Measurements from ENCODE around the gene ALDH4A1. TPM values are rescaled to one million over a fixed set of nuclear protein-coding genes. Genes with fewer than 3 reads are reported as not detected.

Gene ALDH4A1
- total and polyA plus RNA-seq, 2 donors = 12.3 to 24.6 TPM

GRCh38 chr1:18907021-18907916, 4.9 kb upstream of the ALDH4A1 start:
- DNase-seq (ENCODE audit: low read depth in 6 of 9, low spot score in 9 of 9) = peak in 8 of 9 donors; percentile 48 to 78 (median 63)
- WGBS = 64% methylated on average over 16 of the region's 16 CpGs
- Histone ChIP-seq H3K4me3 (ENCODE audit: low read length in 2 of 2) (no peak overlapping the region), H3K4me1 (ENCODE audit: control insufficient read depth in 2 of 2, insufficient read depth in 2 of 2, low read length in 2 of 2) (peaks cover 12 to 30% of the 10 kb centered on the region in 2 donors), H3K27me3 (ENCODE audit: control insufficient read depth in 2 of 2, insufficient read depth in 1 of 2, low read length in 1 of 2) (no peaks in the 10 kb centered on the region), H3K36me3 (ENCODE audit: control insufficient read depth in 2 of 2, insufficient read depth in 2 of 2, low read length in 1 of 2) (peaks cover 25 to 35% of the 10 kb centered on the region in 2 donors), H3K9me3 (ENCODE audit: control insufficient read depth in 2 of 2, insufficient read depth in 1 of 2, low read length in 1 of 2) (no peaks in the 10 kb centered on the region), H3K27ac (ENCODE audit: low read depth in 1 of 2, low read length in 1 of 2) (peak overlapping the region in 1 of 2 donors; percentile 30)

- peaks cover 20 to 53% of the 10 kb centered on the region in 2 donors for H3K4me1 ChIP-seq (ENCODE audit: control insufficient read depth in 2 of 2, insufficient read depth in 2 of 2, low read length in 2 of 2)
- H3K27ac ChIP-seq (ENCODE audit: low read depth in 1 of 2, low read length in 1 of 2) = peak overlapping the region; percentile 71 to 76
Observed at GRCh38 chr1:18903291-18903756, 969 bp upstream of the ALDH4A1 start.

GRCh38 chr1:18901952-18902522, 318 bp downstream of the ALDH4A1 start:
- H3K4me3 ChIP-seq (ENCODE audit: low read length in 2 of 2) = peak overlapping the region; percentile 71 to 84
- H3K4me1 ChIP-seq (ENCODE audit: control insufficient read depth in 2 of 2, insufficient read depth in 2 of 2, low read length in 2 of 2) = peaks cover 12 to 40% of the 10 kb centered on the region in 2 donors
- WGBS = under 1% methylated on average over 44 of the region's 44 CpGs
- peak overlapping the region in 1 of 2 donors; percentile 67 for H3K27ac ChIP-seq (ENCODE audit: low read depth in 1 of 2, low read length in 1 of 2)
- H3K27me3 ChIP-seq (ENCODE audit: control insufficient read depth in 2 of 2, insufficient read depth in 1 of 2, low read length in 1 of 2) = peaks cover 0 to 6% of the 10 kb centered on the region in 2 donors
- H3K9me3 ChIP-seq (ENCODE audit: control insufficient read depth in 2 of 2, insufficient read depth in 1 of 2, low read length in 1 of 2) = no peaks in the 10 kb centered on the region
- H3K36me3 ChIP-seq (ENCODE audit: control insufficient read depth in 2 of 2, insufficient read depth in 2 of 2, low read length in 1 of 2) = peaks cover 0 to 3% of the 10 kb centered on the region in 2 donors
- peak in 1 of 9 donors; percentile 44 for DNase-seq (ENCODE audit: low read depth in 6 of 9, low spot score in 9 of 9)

More at GRCh38 chr1:18903291-18903756, 969 bp upstream of the ALDH4A1 start:
- 55% methylated on average over 8 of the region's 8 CpGs for WGBS
- H3K4me3 ChIP-seq (ENCODE audit: low read length in 2 of 2) = peak overlapping the region; percentile 71 to 84
- H3K9me3 ChIP-seq (ENCODE audit: control insufficient read depth in 2 of 2, insufficient read depth in 1 of 2, low read length in 1 of 2) = no peaks in the 10 kb centered on the region
- peaks cover 0 to 6% of the 10 kb centered on the region in 2 donors for H3K27me3 ChIP-seq (ENCODE audit: control insufficient read depth in 2 of 2, insufficient read depth in 1 of 2, low read length in 1 of 2)
- no peak for DNase-seq (ENCODE audit: low read depth in 6 of 9, low spot score in 9 of 9)
- peaks cover 0 to 3% of the 10 kb centered on the region in 2 donors for H3K36me3 ChIP-seq (ENCODE audit: control insufficient read depth in 2 of 2, insufficient read depth in 2 of 2, low read length in 1 of 2)

DNA sequence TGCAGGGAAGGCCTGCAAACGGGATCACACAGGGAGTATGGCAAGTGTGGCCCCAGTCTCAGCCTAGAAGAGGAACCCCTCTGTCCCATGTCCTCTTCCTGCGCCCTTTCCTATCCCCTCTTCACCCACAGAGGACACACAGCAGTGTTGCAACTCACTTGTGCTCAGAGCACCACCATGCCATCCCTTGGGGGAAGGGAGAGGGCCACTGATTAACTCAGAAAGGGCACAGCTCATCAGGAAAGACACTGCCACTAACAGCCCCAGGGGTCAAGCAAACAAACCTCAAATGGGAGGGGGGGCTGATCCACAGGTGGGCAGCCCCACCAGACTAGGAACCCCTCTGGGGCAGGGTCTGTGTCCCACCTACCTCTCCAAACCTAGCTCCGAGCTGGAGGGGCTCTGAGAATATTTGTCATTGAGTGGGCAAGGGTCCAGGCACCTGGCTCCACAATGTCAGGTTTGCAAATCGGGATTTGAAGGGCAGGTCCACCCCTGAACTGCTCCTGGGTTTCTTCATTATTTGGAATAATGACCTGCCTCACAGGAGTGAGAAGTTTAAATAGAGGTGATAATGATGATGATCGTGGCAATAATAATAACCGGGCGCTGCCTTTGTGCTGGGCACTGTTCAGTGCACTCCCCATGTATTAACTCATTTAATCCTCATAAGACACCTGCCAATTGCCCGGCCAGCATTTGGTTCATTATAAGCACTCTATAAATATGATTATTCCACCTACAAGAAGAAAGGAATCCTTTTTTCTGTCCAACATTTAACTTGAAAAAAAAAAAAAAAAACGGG, 1.0 kb downstream of the ALDH4A1 start:
- H3K4me1 ChIP-seq (ENCODE audit: control insufficient read depth in 2 of 2, insufficient read depth in 2 of 2, low read length in 2 of 2) = peaks cover 12 to 39% of the 10 kb centered on the region in 2 donors
- 70% methylated on average over 9 of the region's 9 CpGs for WGBS
- H3K27me3 ChIP-seq (ENCODE audit: control insufficient read depth in 2 of 2, insufficient read depth in 1 of 2, low read length in 1 of 2) = peaks cover 0 to 6% of the 10 kb centered on the region in 2 donors
- no peaks in the 10 kb centered on the region for H3K9me3 ChIP-seq (ENCODE audit: control insufficient read depth in 2 of 2, insufficient read depth in 1 of 2, low read length in 1 of 2)
- peak overlapping the region; percentile 71 to 84 for H3K4me3 ChIP-seq (ENCODE audit: low read length in 2 of 2)
- no peak for DNase-seq (ENCODE audit: low read depth in 6 of 9, low spot score in 9 of 9)
- peaks cover 0 to 3% of the 10 kb centered on the region in 2 donors for H3K36me3 ChIP-seq (ENCODE audit: control insufficient read depth in 2 of 2, insufficient read depth in 2 of 2, low read length in 1 of 2)
- no peak overlapping the region for H3K27ac ChIP-seq (ENCODE audit: low read depth in 1 of 2, low read length in 1 of 2)

GRCh38 chr1:18900303-18900841, 2.0 kb downstream of the ALDH4A1 start:
- Histone ChIP-seq H3K4me3 (ENCODE audit: low read length in 2 of 2) (no peak overlapping the region), H3K4me1 (ENCODE audit: control insufficient read depth in 2 of 2, insufficient read depth in 2 of 2, low read length in 2 of 2) (peaks cover 12 to 39% of the 10 kb centered on the region in 2 donors), H3K9me3 (ENCODE audit: control insufficient read depth in 2 of 2, insufficient read depth in 1 of 2, low read length in 1 of 2) (no peaks in the 10 kb centered on the region), H3K27me3 (ENCODE audit: control insufficient read depth in 2 of 2, insufficient read depth in 1 of 2, low read length in 1 of 2) (peaks cover 0 to 6% of the 10 kb centered on the region in 2 donors), H3K36me3 (ENCODE audit: control insufficient read depth in 2 of 2, insufficient read depth in 2 of 2, low read length in 1 of 2) (peaks cover 0 to 3% of the 10 kb centered on the region in 2 donors), H3K27ac (ENCODE audit: low read depth in 1 of 2, low read length in 1 of 2) (no peak overlapping the region)
- WGBS = 61% methylated on average over 10 of the region's 10 CpGs
- DNase-seq (ENCODE audit: low read depth in 6 of 9, low spot score in 9 of 9) = peak in 1 of 9 donors; percentile 52

DNA sequence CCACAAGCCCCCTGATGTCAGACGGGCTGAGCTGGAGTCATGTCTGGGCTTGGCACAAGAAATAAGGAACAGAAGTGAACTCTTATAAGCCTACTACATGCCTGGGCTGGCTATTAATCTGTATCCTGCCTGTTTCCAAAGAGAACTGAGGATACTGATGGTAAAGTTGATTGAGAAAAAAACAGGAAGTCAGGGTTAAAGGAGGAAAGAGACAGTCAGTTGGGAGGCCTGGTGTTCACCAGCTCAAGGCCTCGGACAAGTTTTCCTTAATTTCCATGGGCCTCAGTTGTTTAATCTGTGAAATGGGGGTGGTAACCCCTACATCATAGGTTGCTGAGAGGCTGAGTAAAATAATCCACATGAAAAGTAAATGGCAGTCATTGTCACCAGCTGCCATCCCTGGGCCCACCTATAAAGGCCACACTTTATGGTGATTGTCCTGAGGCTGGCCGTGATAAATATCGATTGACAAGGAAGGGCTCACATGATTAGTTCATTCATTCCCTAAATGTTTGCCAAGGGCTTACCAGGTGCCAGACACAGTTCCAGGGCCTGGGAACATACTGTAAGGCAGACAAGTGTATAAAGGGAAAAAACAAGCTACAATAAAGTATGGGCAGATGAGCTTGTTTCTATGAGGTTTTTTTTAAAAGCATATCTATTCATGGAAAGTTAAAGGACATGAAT, 2.8 kb downstream of the ALDH4A1 start:
- no peak overlapping the region for H3K27ac ChIP-seq (ENCODE audit: low read depth in 1 of 2, low read length in 1 of 2)
- peaks cover 0 to 6% of the 10 kb centered on the region in 2 donors for H3K27me3 ChIP-seq (ENCODE audit: control insufficient read depth in 2 of 2, insufficient read depth in 1 of 2, low read length in 1 of 2)
- H3K36me3 ChIP-seq (ENCODE audit: control insufficient read depth in 2 of 2, insufficient read depth in 2 of 2, low read length in 1 of 2) = peaks cover 0 to 3% of the 10 kb centered on the region in 2 donors
- H3K4me1 ChIP-seq (ENCODE audit: control insufficient read depth in 2 of 2, insufficient read depth in 2 of 2, low read length in 2 of 2) = peaks cover 12 to 39% of the 10 kb centered on the region in 2 donors
- 89% methylated on average over 4 of the region's 4 CpGs for WGBS
- no peak overlapping the region for H3K4me3 ChIP-seq (ENCODE audit: low read length in 2 of 2)
- no peaks in the 10 kb centered on the region for H3K9me3 ChIP-seq (ENCODE audit: control insufficient read depth in 2 of 2, insufficient read depth in 1 of 2, low read length in 1 of 2)
- no peak for DNase-seq (ENCODE audit: low read depth in 6 of 9, low spot score in 9 of 9)

GRCh38 chr1:18898567-18898966, 3.8 kb downstream of the ALDH4A1 start:
- Histone ChIP-seq H3K27me3 (ENCODE audit: control insufficient read depth in 2 of 2, insufficient read depth in 1 of 2, low read length in 1 of 2) (peaks cover 0 to 6% of the 10 kb centered on the region in 2 donors), H3K36me3 (ENCODE audit: control insufficient read depth in 2 of 2, insufficient read depth in 2 of 2, low read length in 1 of 2) (peaks cover 0 to 3% of the 10 kb centered on the region in 2 donors), H3K9me3 (ENCODE audit: control insufficient read depth in 2 of 2, insufficient read depth in 1 of 2, low read length in 1 of 2) (no peaks in the 10 kb centered on the region), H3K4me3 (ENCODE audit: low read length in 2 of 2) (no peak overlapping the region), H3K27ac (ENCODE audit: low read depth in 1 of 2, low read length in 1 of 2) (no peak overlapping the region), H3K4me1 (ENCODE audit: control insufficient read depth in 2 of 2, insufficient read depth in 2 of 2, low read length in 2 of 2) (peaks cover 12 to 38% of the 10 kb centered on the region in 2 donors)
- no peak for DNase-seq (ENCODE audit: low read depth in 6 of 9, low spot score in 9 of 9)
- WGBS = 96% methylated on average over 8 of the region's 8 CpGs

DNA sequence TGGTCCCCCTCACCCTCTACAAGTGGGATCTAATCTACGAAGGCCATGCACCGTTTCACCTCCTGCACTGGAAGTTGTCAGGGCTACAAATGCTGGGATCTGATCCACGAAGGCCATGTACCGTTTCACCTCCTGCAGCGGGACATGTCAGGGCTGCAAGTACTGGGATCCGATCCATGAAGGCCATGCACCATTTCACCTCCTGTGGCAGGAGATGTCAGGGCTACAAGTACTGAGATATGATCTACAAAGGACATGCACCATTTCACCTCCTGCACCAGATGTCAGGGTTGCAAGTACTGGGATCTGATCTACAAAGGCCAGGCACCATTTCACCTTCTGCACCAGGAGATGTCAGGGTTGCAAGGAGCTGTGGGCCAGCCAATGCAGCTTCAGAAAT, 7.0 kb downstream of the ALDH4A1 start:
- Histone ChIP-seq H3K27ac (ENCODE audit: low read depth in 1 of 2, low read length in 1 of 2) (no peak overlapping the region), H3K9me3 (ENCODE audit: control insufficient read depth in 2 of 2, insufficient read depth in 1 of 2, low read length in 1 of 2) (no peaks in the 10 kb centered on the region), H3K4me3 (ENCODE audit: low read length in 2 of 2) (no peak overlapping the region), H3K4me1 (ENCODE audit: control insufficient read depth in 2 of 2, insufficient read depth in 2 of 2, low read length in 2 of 2) (peaks cover 2 to 12% of the 10 kb centered on the region in 2 donors), H3K27me3 (ENCODE audit: control insufficient read depth in 2 of 2, insufficient read depth in 1 of 2, low read length in 1 of 2) (no peaks in the 10 kb centered on the region), H3K36me3 (ENCODE audit: control insufficient read depth in 2 of 2, insufficient read depth in 2 of 2, low read length in 1 of 2) (peaks cover 0 to 3% of the 10 kb centered on the region in 2 donors)
- 94% methylated on average over 6 of the region's 6 CpGs for whole genome bisulfite sequencing
- DNase-seq (ENCODE audit: low read depth in 6 of 9, low spot score in 9 of 9) = no peak

Measured in thymus (tissue), 11 donors.